ENCODE results near the gene NOL4L.

DNA sequence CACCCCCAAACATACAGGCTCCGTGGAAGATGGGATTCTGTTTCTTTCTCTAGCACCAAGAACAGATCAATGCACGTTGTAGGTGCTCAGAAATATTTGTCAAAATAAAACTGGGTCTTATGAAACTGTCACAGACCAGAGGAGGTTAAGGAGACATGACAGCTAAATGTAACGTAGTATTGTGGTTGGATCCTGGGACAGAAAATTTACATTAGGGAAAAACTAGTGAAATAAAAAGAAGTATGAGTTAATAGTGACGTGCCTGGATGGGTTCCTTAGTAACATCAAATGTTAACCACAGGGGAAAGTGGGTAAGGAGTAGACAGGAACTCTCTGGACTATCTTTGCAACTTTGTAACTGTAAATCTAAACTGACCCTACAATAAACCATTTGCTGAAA lies 31.5 kb downstream of the NOL4L start:
- TF ChIP-seq, protein P1, sequence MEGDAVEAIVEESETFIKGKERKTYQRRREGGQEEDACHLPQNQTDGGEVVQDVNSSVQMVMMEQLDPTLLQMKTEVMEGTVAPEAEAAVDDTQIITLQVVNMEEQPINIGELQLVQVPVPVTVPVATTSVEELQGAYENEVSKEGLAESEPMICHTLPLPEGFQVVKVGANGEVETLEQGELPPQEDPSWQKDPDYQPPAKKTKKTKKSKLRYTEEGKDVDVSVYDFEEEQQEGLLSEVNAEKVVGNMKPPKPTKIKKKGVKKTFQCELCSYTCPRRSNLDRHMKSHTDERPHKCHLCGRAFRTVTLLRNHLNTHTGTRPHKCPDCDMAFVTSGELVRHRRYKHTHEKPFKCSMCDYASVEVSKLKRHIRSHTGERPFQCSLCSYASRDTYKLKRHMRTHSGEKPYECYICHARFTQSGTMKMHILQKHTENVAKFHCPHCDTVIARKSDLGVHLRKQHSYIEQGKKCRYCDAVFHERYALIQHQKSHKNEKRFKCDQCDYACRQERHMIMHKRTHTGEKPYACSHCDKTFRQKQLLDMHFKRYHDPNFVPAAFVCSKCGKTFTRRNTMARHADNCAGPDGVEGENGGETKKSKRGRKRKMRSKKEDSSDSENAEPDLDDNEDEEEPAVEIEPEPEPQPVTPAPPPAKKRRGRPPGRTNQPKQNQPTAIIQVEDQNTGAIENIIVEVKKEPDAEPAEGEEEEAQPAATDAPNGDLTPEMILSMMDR (IDR thresholded peaks at IDR 0.05): no peak
- TF ChIP-seq EP300 (IDR thresholded peaks at IDR 0.05) (no peak), POLR2A (IDR thresholded peaks at IDR 0.05) (no peak)

Data from suprapubic skin (tissue), 3 donors.